Measurements from ENCODE around the gene GAPDH. TPM values are rescaled to one million over a fixed set of nuclear protein-coding genes. Genes with fewer than 3 reads are reported as not detected.

The GAPDH gene
- total and polyA plus RNA-seq, 5 donors from 2014 or later, result 669 to 2,973 (median 2,055) TPM

- no peaks in the 10 kb centered on the region for H3K9me3 ChIP-seq (ENCODE audit: control insufficient read depth in 2 of 2, low read length in 2 of 2)
- H3K4me3 Mint-ChIP-seq, result peak overlapping the region; percentile 72 to 90 (median 81)
- peak overlapping the region; percentile 53 for H3K27ac ChIP-seq (ENCODE audit: insufficient read depth, low read length, poor library complexity, severe bottlenecking)
- H3K9me3 Mint-ChIP-seq, result no peaks in the 10 kb centered on the region
- no peaks in the 10 kb centered on the region for H3K27me3 ChIP-seq (ENCODE audit: control insufficient read depth, insufficient read depth, low read length)
- H3K4me3 ChIP-seq (ENCODE audit: low read depth, low read length), result no peak overlapping the region
- H3K27ac Mint-ChIP-seq, result peak overlapping the region; percentile 76 to 91 (median 87)
- H3K36me3 Mint-ChIP-seq, result peaks cover 14% of the 10 kb centered on the region
- peaks cover 10% of the 10 kb centered on the region for H3K27me3 Mint-ChIP-seq
- peak; percentile 34 to 64 (median 56) for DNase-seq
- peak; percentile 44 to 52 for ATAC-seq (ENCODE audit: low read depth in 2 of 2)
- H3K4me1 Mint-ChIP-seq, result peaks cover 10 to 68% (median 25%) of the 10 kb centered on the region in 4 donors
- H3K4me1 ChIP-seq (ENCODE audit: control insufficient read depth, insufficient read depth, low read length, poor library complexity, severe bottlenecking), result peaks cover 59% of the 10 kb centered on the region
- H3K36me3 ChIP-seq (ENCODE audit: control insufficient read depth, insufficient read depth, low read length), result peaks cover 26% of the 10 kb centered on the region
Observed at GRCh38 chr12:6540181-6540877, 6.0 kb downstream of the GAPDH start.

GRCh38 chr12:6541371-6542165 is 7.3 kb downstream of the GAPDH start:
- Mint-ChIP-seq H3K27ac (peak overlapping the region; percentile 61 to 93 (median 76)), H3K4me3 (peak overlapping the region; percentile 21 to 82 (median 79)), H3K27me3 (peaks cover 1% of the 10 kb centered on the region), H3K36me3 (peaks cover 17% of the 10 kb centered on the region), H3K9me3 (no peaks in the 10 kb centered on the region), H3K4me1 (peaks cover 10 to 55% (median 21%) of the 10 kb centered on the region in 4 donors)
- H3K36me3 ChIP-seq (ENCODE audit: control insufficient read depth, insufficient read depth, low read length), result peaks cover 29% of the 10 kb centered on the region
- no peak for ATAC-seq (ENCODE audit: low read depth in 2 of 2)
- H3K4me1 ChIP-seq (ENCODE audit: control insufficient read depth, insufficient read depth, low read length, poor library complexity, severe bottlenecking), result peaks cover 46% of the 10 kb centered on the region
- peak overlapping the region; percentile 1 for H3K27ac ChIP-seq (ENCODE audit: insufficient read depth, low read length, poor library complexity, severe bottlenecking)
- H3K27me3 ChIP-seq (ENCODE audit: control insufficient read depth, insufficient read depth, low read length), result no peaks in the 10 kb centered on the region
- no peak overlapping the region for H3K4me3 ChIP-seq (ENCODE audit: low read depth, low read length)
- H3K9me3 ChIP-seq (ENCODE audit: control insufficient read depth in 2 of 2, low read length in 2 of 2), result no peaks in the 10 kb centered on the region
- no peak for DNase-seq

- Histone ChIP-seq H3K36me3 (ENCODE audit: control insufficient read depth, insufficient read depth, low read length) (peaks cover 31% of the 10 kb centered on the region), H3K4me3 (ENCODE audit: low read depth, low read length) (no peak overlapping the region), H3K4me1 (ENCODE audit: control insufficient read depth, insufficient read depth, low read length, poor library complexity, severe bottlenecking) (peaks cover 39% of the 10 kb centered on the region), H3K9me3 (ENCODE audit: control insufficient read depth in 2 of 2, low read length in 2 of 2) (no peaks in the 10 kb centered on the region), H3K27me3 (ENCODE audit: control insufficient read depth, insufficient read depth, low read length) (no peaks in the 10 kb centered on the region), H3K27ac (ENCODE audit: insufficient read depth, low read length, poor library complexity, severe bottlenecking) (peak overlapping the region; percentile 1)
- H3K9me3 Mint-ChIP-seq, result no peaks in the 10 kb centered on the region
- no peaks in the 10 kb centered on the region for H3K27me3 Mint-ChIP-seq
- H3K4me1 Mint-ChIP-seq, result peaks cover 10 to 49% (median 21%) of the 10 kb centered on the region in 4 donors
- peaks cover 16% of the 10 kb centered on the region for H3K36me3 Mint-ChIP-seq
- DNase-seq, result peak in 1 of 3 donors; percentile 20
- peak overlapping the region in 3 of 4 donors; percentile 24 to 78 (median 69) for H3K4me3 Mint-ChIP-seq
- ATAC-seq (ENCODE audit: low read depth in 2 of 2), result no peak
- peak overlapping the region in 2 of 3 donors; percentile 61 to 93 for H3K27ac Mint-ChIP-seq
Observed at GRCh38 chr12:6542209-6543009, 8.1 kb downstream of the GAPDH start.

GRCh38 chr12:6546016-6546415 is 11.7 kb downstream of the GAPDH start:
- H3K27me3 Mint-ChIP-seq, result no peaks in the 10 kb centered on the region
- H3K4me3 Mint-ChIP-seq, result peak overlapping the region in 1 of 4 donors; percentile 52
- peaks cover 23% of the 10 kb centered on the region for H3K36me3 Mint-ChIP-seq
- no peaks in the 10 kb centered on the region for H3K9me3 Mint-ChIP-seq
- no peaks in the 10 kb centered on the region for H3K27me3 ChIP-seq (ENCODE audit: control insufficient read depth, insufficient read depth, low read length)
- H3K9me3 ChIP-seq (ENCODE audit: control insufficient read depth in 2 of 2, low read length in 2 of 2), result no peaks in the 10 kb centered on the region
- H3K4me1 Mint-ChIP-seq, result peaks cover 0 to 17% (median 5%) of the 10 kb centered on the region in 4 donors
- H3K4me1 ChIP-seq (ENCODE audit: control insufficient read depth, insufficient read depth, low read length, poor library complexity, severe bottlenecking), result peaks cover 6% of the 10 kb centered on the region
- no peak overlapping the region for H3K4me3 ChIP-seq (ENCODE audit: low read depth, low read length)
- no peak overlapping the region for H3K27ac ChIP-seq (ENCODE audit: insufficient read depth, low read length, poor library complexity, severe bottlenecking)
- peaks cover 50% of the 10 kb centered on the region for H3K36me3 ChIP-seq (ENCODE audit: control insufficient read depth, insufficient read depth, low read length)
- H3K27ac Mint-ChIP-seq, result no peak overlapping the region
- DNase-seq (no peak), ATAC-seq (ENCODE audit: low read depth in 2 of 2) (no peak)

GRCh38 chr12:6547566-6547965 is 13.2 kb downstream of the GAPDH start:
- Histone ChIP-seq H3K36me3 (ENCODE audit: control insufficient read depth, insufficient read depth, low read length) (peaks cover 59% of the 10 kb centered on the region), H3K4me1 (ENCODE audit: control insufficient read depth, insufficient read depth, low read length, poor library complexity, severe bottlenecking) (peaks cover 12% of the 10 kb centered on the region), H3K27me3 (ENCODE audit: control insufficient read depth, insufficient read depth, low read length) (no peaks in the 10 kb centered on the region), H3K4me3 (ENCODE audit: low read depth, low read length) (no peak overlapping the region), H3K27ac (ENCODE audit: insufficient read depth, low read length, poor library complexity, severe bottlenecking) (no peak overlapping the region), H3K9me3 (ENCODE audit: control insufficient read depth in 2 of 2, low read length in 2 of 2) (no peaks in the 10 kb centered on the region)
- DNase-seq, result no peak
- no peaks in the 10 kb centered on the region for H3K27me3 Mint-ChIP-seq
- H3K9me3 Mint-ChIP-seq, result no peaks in the 10 kb centered on the region
- H3K4me3 Mint-ChIP-seq, result no peak overlapping the region
- H3K4me1 Mint-ChIP-seq, result peaks cover 0 to 21% (median 11%) of the 10 kb centered on the region in 4 donors
- peaks cover 23% of the 10 kb centered on the region for H3K36me3 Mint-ChIP-seq
- no peak overlapping the region for H3K27ac Mint-ChIP-seq
- ATAC-seq (ENCODE audit: low read depth in 2 of 2), result no peak

- H3K27me3 ChIP-seq (ENCODE audit: control insufficient read depth, insufficient read depth, low read length), result no peaks in the 10 kb centered on the region
- peaks cover 23% of the 10 kb centered on the region for H3K36me3 Mint-ChIP-seq
- no peak overlapping the region for H3K27ac ChIP-seq (ENCODE audit: insufficient read depth, low read length, poor library complexity, severe bottlenecking)
- peaks cover 59% of the 10 kb centered on the region for H3K36me3 ChIP-seq (ENCODE audit: control insufficient read depth, insufficient read depth, low read length)
- H3K9me3 ChIP-seq (ENCODE audit: control insufficient read depth in 2 of 2, low read length in 2 of 2), result no peaks in the 10 kb centered on the region
- peaks cover 0 to 25% (median 15%) of the 10 kb centered on the region in 4 donors for H3K4me1 Mint-ChIP-seq
- no peak overlapping the region for H3K27ac Mint-ChIP-seq
- ATAC-seq (ENCODE audit: low read depth in 2 of 2) (no peak), DNase-seq (no peak)
- no peak overlapping the region for H3K4me3 Mint-ChIP-seq
- peaks cover 14% of the 10 kb centered on the region for H3K4me1 ChIP-seq (ENCODE audit: control insufficient read depth, insufficient read depth, low read length, poor library complexity, severe bottlenecking)
- no peak overlapping the region for H3K4me3 ChIP-seq (ENCODE audit: low read depth, low read length)
- no peaks in the 10 kb centered on the region for H3K27me3 Mint-ChIP-seq
- H3K9me3 Mint-ChIP-seq, result no peaks in the 10 kb centered on the region
Observed at GRCh38 chr12:6547987-6548386, 13.7 kb downstream of the GAPDH start.

- no peaks in the 10 kb centered on the region for H3K9me3 Mint-ChIP-seq
- no peaks in the 10 kb centered on the region for H3K27me3 Mint-ChIP-seq
- H3K9me3 ChIP-seq (ENCODE audit: control insufficient read depth in 2 of 2, low read length in 2 of 2), result no peaks in the 10 kb centered on the region
- H3K4me1 ChIP-seq (ENCODE audit: control insufficient read depth, insufficient read depth, low read length, poor library complexity, severe bottlenecking), result peaks cover 19% of the 10 kb centered on the region
- H3K4me3 Mint-ChIP-seq, result no peak overlapping the region
- H3K27ac Mint-ChIP-seq, result peak overlapping the region in 1 of 3 donors; percentile 96
- H3K27ac ChIP-seq (ENCODE audit: insufficient read depth, low read length, poor library complexity, severe bottlenecking), result no peak overlapping the region
- H3K36me3 Mint-ChIP-seq, result peaks cover 23% of the 10 kb centered on the region
- H3K27me3 ChIP-seq (ENCODE audit: control insufficient read depth, insufficient read depth, low read length), result no peaks in the 10 kb centered on the region
- peaks cover 0 to 30% (median 19%) of the 10 kb centered on the region in 4 donors for H3K4me1 Mint-ChIP-seq
- H3K36me3 ChIP-seq (ENCODE audit: control insufficient read depth, insufficient read depth, low read length), result peaks cover 59% of the 10 kb centered on the region
- H3K4me3 ChIP-seq (ENCODE audit: low read depth, low read length), result no peak overlapping the region
- ATAC-seq (ENCODE audit: low read depth in 2 of 2) (no peak), DNase-seq (no peak)
Observed at GRCh38 chr12:6548556-6548955, 14.2 kb downstream of the GAPDH start.
